ENCODE results near the gene RILPL2. TPM values are rescaled to one million over a fixed set of nuclear protein-coding genes. Genes with fewer than 3 reads are reported as not detected.

The RILPL2 gene
- total and polyA plus RNA-seq, 2 of the 13 experiments (the other 11 are each of a cell fraction or from before 2014, with no cell fraction given), result 2.7 to 8.1 TPM

DNA sequence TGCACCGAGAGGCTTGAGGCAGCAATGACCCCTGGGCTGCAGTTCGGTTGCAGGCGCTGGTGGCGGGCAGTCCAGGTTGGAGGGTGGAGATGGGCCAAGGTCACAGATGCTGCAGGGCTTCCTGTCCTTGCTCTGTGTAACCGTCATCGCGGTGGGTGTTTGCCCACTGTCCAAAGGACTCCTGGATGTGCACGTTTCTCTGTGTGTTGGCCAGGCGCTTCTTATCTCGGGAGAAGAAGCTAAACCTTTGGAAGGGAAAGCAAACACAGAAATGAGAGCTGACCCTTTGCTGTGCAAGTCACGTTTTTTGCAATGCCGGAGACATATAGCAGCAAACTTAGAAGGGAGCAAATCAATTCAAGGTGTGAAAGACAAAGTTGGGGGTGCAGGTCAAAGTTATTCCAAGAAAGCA, 36.0 kb upstream of the RILPL2 start (continued):
- TF ChIP-seq HNRNPH1 (optimal IDR thresholded peaks at IDR 0.05; ENCODE audit: low read depth, low read length) (no peak), PRPF4 (IDR thresholded peaks at IDR 0.05; ENCODE audit: low read depth, low read length, poor library complexity, severe bottlenecking) (no peak), SNRNP70 (IDR thresholded peaks at IDR 0.05; ENCODE audit: low read depth, low read length) (no peak), MED1 (CRISPR knock-in tag; IDR thresholded peaks at IDR 0.05) (peak; percentile 92), TAF1 (CRISPR knock-in tag; IDR thresholded peaks at IDR 0.05) (peak; percentile 38; the same call in 1 of the 2 replicates), RORA (CRISPR knock-in tag; IDR thresholded peaks at IDR 0.05) (no peak), HCFC1 (IDR thresholded peaks at IDR 0.05; ENCODE audit: low read depth, low read length) (no peak), MEIS1 (CRISPR knock-in tag; IDR thresholded peaks at IDR 0.05; ENCODE audit: borderline replicate concordance) (peak; percentile 61; the same call in 1 of the 2 replicates), ONECUT2 (CRISPR knock-in tag; IDR thresholded peaks at IDR 0.05) (0 out of 2 replicates have a peak, but pooled peaks have one; percentile 55), TBX2 (CRISPR knock-in tag; IDR thresholded peaks at IDR 0.05; ENCODE audit: borderline replicate concordance) (peak; percentile 95)
- TF ChIP-seq, protein P1, sequence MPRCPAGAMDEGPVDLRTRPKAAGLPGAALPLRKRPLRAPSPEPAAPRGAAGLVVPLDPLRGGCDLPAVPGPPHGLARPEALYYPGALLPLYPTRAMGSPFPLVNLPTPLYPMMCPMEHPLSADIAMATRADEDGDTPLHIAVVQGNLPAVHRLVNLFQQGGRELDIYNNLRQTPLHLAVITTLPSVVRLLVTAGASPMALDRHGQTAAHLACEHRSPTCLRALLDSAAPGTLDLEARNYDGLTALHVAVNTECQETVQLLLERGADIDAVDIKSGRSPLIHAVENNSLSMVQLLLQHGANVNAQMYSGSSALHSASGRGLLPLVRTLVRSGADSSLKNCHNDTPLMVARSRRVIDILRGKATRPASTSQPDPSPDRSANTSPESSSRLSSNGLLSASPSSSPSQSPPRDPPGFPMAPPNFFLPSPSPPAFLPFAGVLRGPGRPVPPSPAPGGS (CRISPR knock-in tag; IDR thresholded peaks at IDR 0.05), result 0 out of 2 replicates have a peak, but pooled peaks have one; percentile 26
- TF ChIP-seq, protein P2, sequence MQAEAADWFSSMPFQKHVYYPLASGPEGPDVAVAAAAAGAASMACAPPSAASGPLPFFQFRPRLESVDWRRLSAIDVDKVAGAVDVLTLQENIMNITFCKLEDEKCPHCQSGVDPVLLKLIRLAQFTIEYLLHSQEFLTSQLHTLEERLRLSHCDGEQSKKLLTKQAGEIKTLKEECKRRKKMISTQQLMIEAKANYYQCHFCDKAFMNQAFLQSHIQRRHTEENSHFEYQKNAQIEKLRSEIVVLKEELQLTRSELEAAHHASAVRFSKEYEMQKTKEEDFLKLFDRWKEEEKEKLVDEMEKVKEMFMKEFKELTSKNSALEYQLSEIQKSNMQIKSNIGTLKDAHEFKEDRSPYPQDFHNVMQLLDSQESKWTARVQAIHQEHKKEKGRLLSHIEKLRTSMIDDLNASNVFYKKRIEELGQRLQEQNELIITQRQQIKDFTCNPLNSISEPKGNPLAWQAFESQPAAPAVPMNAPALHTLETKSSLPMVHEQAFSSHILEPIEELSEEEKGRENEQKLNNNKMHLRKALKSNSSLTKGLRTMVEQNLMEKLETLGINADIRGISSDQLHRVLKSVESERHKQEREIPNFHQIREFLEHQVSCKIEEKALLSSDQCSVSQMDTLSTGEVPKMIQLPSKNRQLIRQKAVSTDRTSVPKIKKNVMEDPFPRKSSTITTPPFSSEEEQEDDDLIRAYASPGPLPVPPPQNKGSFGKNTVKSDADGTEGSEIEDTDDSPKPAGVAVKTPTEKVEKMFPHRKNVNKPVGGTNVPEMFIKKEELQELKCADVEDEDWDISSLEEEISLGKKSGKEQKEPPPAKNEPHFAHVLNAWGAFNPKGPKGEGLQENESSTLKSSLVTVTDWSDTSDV (CRISPR knock-in tag; IDR thresholded peaks at IDR 0.05), result no peak
- TF ChIP-seq, protein P3, sequence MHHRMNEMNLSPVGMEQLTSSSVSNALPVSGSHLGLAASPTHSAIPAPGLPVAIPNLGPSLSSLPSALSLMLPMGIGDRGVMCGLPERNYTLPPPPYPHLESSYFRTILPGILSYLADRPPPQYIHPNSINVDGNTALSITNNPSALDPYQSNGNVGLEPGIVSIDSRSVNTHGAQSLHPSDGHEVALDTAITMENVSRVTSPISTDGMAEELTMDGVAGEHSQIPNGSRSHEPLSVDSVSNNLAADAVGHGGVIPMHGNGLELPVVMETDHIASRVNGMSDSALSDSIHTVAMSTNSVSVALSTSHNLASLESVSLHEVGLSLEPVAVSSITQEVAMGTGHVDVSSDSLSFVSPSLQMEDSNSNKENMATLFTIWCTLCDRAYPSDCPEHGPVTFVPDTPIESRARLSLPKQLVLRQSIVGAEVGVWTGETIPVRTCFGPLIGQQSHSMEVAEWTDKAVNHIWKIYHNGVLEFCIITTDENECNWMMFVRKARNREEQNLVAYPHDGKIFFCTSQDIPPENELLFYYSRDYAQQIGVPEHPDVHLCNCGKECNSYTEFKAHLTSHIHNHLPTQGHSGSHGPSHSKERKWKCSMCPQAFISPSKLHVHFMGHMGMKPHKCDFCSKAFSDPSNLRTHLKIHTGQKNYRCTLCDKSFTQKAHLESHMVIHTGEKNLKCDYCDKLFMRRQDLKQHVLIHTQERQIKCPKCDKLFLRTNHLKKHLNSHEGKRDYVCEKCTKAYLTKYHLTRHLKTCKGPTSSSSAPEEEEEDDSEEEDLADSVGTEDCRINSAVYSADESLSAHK (CRISPR knock-in tag; IDR thresholded peaks at IDR 0.05; ENCODE audit: borderline replicate concordance), result no peak
- TF ChIP-seq, protein P4, sequence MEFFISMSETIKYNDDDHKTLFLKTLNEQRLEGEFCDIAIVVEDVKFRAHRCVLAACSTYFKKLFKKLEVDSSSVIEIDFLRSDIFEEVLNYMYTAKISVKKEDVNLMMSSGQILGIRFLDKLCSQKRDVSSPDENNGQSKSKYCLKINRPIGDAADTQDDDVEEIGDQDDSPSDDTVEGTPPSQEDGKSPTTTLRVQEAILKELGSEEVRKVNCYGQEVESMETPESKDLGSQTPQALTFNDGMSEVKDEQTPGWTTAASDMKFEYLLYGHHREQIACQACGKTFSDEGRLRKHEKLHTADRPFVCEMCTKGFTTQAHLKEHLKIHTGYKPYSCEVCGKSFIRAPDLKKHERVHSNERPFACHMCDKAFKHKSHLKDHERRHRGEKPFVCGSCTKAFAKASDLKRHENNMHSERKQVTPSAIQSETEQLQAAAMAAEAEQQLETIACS (CRISPR knock-in tag; IDR thresholded peaks at IDR 0.05), result peak; percentile 41; the same call in 1 of the 2 replicates
- TF ChIP-seq, protein P5, sequence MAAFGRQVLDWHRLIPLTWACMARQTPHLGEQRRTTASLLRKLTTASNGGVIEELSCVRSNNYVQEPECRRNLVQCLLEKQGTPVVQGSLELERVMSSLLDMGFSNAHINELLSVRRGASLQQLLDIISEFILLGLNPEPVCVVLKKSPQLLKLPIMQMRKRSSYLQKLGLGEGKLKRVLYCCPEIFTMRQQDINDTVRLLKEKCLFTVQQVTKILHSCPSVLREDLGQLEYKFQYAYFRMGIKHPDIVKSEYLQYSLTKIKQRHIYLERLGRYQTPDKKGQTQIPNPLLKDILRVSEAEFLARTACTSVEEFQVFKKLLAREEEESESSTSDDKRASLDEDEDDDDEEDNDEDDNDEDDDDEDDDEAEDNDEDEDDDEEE (CRISPR knock-in tag; IDR thresholded peaks at IDR 0.05), result no peak
- TF ChIP-seq, protein P6, sequence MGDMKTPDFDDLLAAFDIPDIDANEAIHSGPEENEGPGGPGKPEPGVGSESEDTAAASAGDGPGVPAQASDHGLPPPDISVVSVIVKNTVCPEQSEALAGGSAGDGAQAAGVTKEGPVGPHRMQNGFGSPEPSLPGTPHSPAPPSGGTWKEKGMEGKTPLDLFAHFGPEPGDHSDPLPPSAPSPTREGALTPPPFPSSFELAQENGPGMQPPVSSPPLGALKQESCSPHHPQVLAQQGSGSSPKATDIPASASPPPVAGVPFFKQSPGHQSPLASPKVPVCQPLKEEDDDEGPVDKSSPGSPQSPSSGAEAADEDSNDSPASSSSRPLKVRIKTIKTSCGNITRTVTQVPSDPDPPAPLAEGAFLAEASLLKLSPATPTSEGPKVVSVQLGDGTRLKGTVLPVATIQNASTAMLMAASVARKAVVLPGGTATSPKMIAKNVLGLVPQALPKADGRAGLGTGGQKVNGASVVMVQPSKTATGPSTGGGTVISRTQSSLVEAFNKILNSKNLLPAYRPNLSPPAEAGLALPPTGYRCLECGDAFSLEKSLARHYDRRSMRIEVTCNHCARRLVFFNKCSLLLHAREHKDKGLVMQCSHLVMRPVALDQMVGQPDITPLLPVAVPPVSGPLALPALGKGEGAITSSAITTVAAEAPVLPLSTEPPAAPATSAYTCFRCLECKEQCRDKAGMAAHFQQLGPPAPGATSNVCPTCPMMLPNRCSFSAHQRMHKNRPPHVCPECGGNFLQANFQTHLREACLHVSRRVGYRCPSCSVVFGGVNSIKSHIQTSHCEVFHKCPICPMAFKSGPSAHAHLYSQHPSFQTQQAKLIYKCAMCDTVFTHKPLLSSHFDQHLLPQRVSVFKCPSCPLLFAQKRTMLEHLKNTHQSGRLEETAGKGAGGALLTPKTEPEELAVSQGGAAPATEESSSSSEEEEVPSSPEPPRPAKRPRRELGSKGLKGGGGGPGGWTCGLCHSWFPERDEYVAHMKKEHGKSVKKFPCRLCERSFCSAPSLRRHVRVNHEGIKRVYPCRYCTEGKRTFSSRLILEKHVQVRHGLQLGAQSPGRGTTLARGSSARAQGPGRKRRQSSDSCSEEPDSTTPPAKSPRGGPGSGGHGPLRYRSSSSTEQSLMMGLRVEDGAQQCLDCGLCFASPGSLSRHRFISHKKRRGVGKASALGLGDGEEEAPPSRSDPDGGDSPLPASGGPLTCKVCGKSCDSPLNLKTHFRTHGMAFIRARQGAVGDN (CRISPR knock-in tag; IDR thresholded peaks at IDR 0.05), result peak; percentile 96

Data from HepG2 (cell line).